ENCODE results near the gene PLEKHG7.

Gene PLEKHG7

DNA sequence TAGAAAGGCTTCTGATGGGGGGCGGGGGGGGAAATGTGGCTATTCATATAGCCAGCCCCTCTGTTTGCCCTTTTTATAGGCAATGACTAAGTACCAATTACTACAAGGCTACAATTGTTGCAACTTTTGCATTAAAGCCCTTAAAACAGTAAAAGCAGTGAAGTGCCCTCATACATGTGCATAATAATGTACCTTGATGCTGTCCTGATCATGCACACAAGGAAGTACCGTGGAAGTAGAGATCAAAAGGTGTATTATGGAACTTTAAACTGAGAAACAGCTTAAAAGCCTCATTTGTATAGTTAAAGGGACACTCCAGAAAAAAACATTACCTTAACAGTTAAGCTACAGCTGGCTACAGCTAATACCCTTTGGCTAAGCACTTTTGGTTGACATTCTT is 111.8 kb downstream of the PLEKHG7 start:
- DNase-seq = no peak

DNA sequence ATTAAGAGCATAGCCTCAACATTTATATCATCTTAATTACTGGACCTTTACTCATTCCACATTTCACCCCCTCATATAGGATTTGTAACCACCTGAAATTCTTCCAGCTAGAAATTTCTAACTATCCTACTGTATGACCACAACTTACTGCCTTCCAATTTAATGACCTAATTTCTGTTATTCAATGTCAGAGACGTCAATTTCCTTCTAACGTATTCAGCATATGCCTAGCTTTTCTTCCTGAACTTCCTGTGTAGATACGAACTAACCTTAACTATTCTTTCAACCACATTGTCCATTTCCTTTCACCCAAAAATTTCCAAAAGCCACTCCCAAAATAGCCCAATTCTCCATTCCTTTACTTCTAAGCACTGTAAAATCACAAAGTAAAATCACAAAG is 118.4 kb downstream of the PLEKHG7 start:
- DNase-seq = no peak
